Activated naive CD8-positive, alpha-beta T cell treated with anti-CD3 and anti-CD28 coated beads, Interleukin-2, amount 10 ng/mL, durations not matched to agents 7 days and 5 days (primary cell): ENCODE data around the gene EIF5. TPM values are rescaled to one million over a fixed set of nuclear protein-coding genes. Genes with fewer than 3 reads are reported as not detected.
"Not testable (repeated sequence)": the region's sequence is repeated elsewhere in the genome, so short reads cannot be mapped to it uniquely, and the experiment has no call there.

ENCODE experiments used
- ATAC-seq: fragments of 150-1000 bp; cut with Tn5 transposase; one replicate; pipeline ENCODE4 v1.10.0; 2021; ENCODE audit warnings: low read depth, moderate library complexity
- POLR2A ChIA-PET: fragments of 350-600 bp; sonication (Branson Sonifier 250); formaldehyde crosslinking; loops from one replicate; lab custom pipeline; 2021; ENCODE audit warnings: antibody characterized with exemption; lab: Charles Lee
- DNase-seq: peaks from one replicate; pipeline ENCODE4 v3.0.0; 2021
- H3K27ac Mint-ChIP-seq: one replicate; pipeline ENCODE4 v1.8.0; 2022; ENCODE audit warnings: mild to moderate bottlenecking, mixed read lengths
- H3K27me3 Mint-ChIP-seq: one replicate; pipeline ENCODE4 v1.8.0; 2022; ENCODE audit warnings: mild to moderate bottlenecking, moderate library complexity, mixed read lengths
- H3K36me3 Mint-ChIP-seq: one replicate; pipeline ENCODE4 v1.8.0; 2021; ENCODE audit warnings: mild to moderate bottlenecking, mixed read lengths
- H3K4me1 Mint-ChIP-seq: one replicate; pipeline ENCODE4 v1.8.0; 2021; ENCODE audit warnings: mixed read lengths
- H3K4me3 Mint-ChIP-seq: one replicate; pipeline ENCODE4 v1.8.0; 2022; ENCODE audit warnings: mild to moderate bottlenecking, moderate library complexity, mixed read lengths
- H3K9me3 Mint-ChIP-seq: one replicate; pipeline ENCODE4 v1.8.0; 2021; ENCODE audit warnings: mixed read lengths
- total RNA-seq, 2 experiments: library from RNA; stranded (reverse); gene quantifications; one replicate each; pipeline ENCODE4 v1.2.3, GENCODE V29; 2021

EIF5 gene
- total RNA-seq, 2 experiments from 2014 or later, result 202 to 222 TPM

DNA sequence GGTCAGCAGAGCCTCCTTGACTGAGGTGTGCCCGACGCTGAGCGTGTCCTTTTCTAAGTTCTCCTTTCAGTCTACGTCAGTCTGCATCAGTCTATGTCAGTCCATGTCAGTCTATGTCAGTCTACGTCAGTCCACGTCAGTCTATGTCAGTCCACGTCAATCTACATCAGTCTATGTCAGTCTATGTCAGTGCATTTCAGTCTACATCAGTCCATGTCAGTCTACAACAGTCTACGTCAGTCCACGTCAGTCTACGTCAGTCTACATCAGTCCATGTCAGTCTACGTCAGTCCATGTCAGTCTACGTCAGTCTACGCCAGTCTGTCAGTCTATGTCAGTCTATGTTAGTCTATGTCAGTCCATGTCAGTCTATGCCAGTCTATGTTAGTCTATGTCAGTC lies 15.9 kb downstream of the EIF5 start:
- DNase-seq (no peak), ATAC-seq (no peak)
- no peak overlapping the region for H3K4me3 Mint-ChIP-seq
- H3K27me3 Mint-ChIP-seq, result peaks cover 7% of the 10 kb centered on the region
- H3K9me3 Mint-ChIP-seq, result peaks cover 4% of the 10 kb centered on the region
- no peaks in the 10 kb centered on the region for H3K4me1 Mint-ChIP-seq
- H3K36me3 Mint-ChIP-seq, result no peaks in the 10 kb centered on the region
- POLR2A ChIA-PET, result no interaction called here
- H3K27ac Mint-ChIP-seq, result no peak overlapping the region

DNA sequence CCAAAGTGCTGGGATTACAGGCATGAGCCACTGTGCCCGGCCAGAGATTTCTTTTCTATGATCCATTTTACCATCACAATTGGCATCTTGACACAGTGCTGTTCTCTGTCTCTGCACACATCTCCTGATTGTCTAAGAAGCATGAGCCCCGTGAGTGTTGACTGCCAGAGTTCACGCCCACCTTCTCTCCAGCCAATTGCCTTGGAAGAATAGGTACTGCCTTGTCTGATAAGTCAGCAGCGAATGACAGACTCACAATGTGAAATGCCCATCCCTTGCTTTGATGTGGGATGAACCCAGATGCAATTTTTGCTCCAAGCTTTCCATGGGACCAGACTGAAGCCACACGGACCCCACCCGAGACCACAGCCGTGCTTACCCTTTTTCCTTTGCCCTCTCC lies 19.3 kb downstream of the EIF5 start:
- POLR2A ChIA-PET, result no interaction called here
- no peaks in the 10 kb centered on the region for H3K36me3 Mint-ChIP-seq
- ATAC-seq (no peak), DNase-seq (no peak)
- no peak overlapping the region for H3K27ac Mint-ChIP-seq
- peaks cover 4% of the 10 kb centered on the region for H3K9me3 Mint-ChIP-seq
- H3K4me1 Mint-ChIP-seq, result peaks cover 4% of the 10 kb centered on the region
- no peak overlapping the region for H3K4me3 Mint-ChIP-seq
- H3K27me3 Mint-ChIP-seq, result peaks cover 7% of the 10 kb centered on the region

DNA sequence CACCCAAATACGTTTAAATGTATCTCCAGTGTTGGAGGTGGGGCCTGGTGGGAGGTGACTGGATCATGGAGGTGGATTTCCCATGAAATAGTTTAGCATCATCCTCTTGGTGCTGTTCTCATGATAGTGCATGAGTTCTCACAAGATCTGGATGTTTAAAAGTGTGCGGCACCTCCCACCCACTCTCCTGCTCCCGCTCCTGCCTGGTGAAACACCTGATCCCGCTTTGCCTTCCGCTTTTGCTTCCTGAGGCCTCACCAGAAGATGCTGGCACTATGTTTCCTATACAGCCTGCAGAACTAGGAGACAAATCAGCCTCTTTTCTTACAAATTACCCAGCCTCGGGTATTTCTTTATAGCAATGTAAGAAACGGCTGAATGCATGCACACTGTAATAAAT lies 20.1 kb downstream of the EIF5 start:
- Mint-ChIP-seq H3K27me3 (peaks cover 7% of the 10 kb centered on the region), H3K27ac (no peak overlapping the region), H3K4me3 (no peak overlapping the region), H3K4me1 (peaks cover 6% of the 10 kb centered on the region), H3K36me3 (no peaks in the 10 kb centered on the region), H3K9me3 (peaks cover 4% of the 10 kb centered on the region)
- no peak for ATAC-seq
- DNase-seq, result no peak
- POLR2A ChIA-PET, result no interaction called here

DNA sequence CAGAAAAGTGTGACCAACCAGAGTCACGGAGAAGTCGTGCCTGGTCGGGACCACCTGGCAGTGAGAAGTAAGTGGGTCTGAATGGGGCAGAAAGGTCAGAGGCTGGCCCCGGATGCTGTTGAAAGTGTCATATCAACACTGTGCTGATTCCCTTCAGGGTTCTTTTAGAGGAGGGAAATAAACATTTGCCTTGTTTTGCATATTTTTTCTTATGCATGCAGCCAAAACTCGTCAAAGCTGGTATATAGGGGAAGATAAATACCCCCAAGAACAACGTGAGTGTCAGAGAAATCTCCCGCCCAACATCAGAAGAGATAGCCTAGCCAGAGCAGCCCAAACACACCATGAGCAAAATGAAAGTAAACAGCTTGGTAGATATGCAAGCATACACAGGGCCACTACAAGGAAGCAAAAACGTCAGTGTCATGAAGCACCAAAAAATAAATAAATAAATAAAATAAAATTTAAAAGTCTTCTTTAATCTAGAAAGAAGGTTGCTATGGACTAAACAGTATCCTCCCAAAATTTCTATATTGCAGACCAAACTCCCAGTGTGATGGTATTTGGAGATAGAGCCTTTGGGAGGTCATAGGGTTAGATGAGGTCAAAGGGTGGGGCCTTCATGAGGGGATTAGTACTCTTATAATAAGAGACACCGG lies 22.1 kb downstream of the EIF5 start:
- DNase-seq (no peak), ATAC-seq (peak; percentile 45)
- Mint-ChIP-seq H3K4me1 (peaks cover 6% of the 10 kb centered on the region), H3K27ac (no peak overlapping the region), H3K27me3 (peaks cover 7% of the 10 kb centered on the region), H3K4me3 (no peak overlapping the region), H3K9me3 (peaks cover 9% of the 10 kb centered on the region), H3K36me3 (no peaks in the 10 kb centered on the region)
- POLR2A ChIA-PET, result no interaction called here

DNA sequence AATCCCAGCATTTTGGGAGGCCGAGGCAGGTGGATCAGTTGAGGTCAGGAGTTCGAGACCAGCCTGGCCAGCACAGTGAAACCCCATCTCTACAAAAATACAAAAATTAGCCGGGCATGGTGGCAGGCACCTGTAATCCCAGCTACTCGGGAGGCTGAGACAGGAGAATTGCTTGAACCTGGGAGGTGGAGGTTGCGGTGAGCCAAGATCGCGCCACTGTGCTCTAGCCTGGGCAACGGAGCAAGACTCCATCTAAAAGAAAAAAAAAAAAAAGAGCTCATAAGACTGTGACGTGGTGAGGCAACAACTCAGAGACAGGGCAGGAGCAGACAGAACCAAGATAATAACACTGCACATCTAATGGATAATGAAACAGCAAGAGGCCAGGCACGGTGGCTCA lies 23.5 kb downstream of the EIF5 start:
- POLR2A ChIA-PET, result interaction anchor here (0.7 kb wide), 1 partner anchor 10 kb away, joined by 3 read pairs; no protein-coding TSS in a partner anchor
- ATAC-seq, H3K27me3 Mint-ChIP-seq, DNase-seq, H3K4me1 Mint-ChIP-seq, H3K4me3 Mint-ChIP-seq, H3K36me3 Mint-ChIP-seq, H3K27ac Mint-ChIP-seq: not testable (repeated sequence)
- H3K9me3 Mint-ChIP-seq, result peaks cover 10% of the 10 kb centered on the region

DNA sequence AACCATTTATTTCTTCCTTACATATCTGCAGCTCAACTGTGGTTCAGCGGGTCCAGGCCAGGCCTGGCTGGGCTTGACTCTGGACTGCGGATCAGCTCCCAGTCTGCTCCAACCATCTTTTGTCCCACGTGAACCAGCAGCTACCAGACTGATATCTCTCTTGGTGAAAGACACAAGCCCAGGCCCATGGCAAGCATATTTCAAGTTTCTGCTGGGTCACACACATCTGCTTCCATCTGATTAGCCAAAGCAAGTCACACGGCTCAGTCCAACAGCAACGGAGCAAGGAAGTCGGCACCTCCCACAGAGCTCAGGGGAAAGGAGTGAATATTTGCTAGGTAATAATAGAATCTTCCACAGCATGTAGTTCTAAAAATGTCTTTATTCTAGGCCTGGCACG lies 26.5 kb downstream of the EIF5 start:
- Mint-ChIP-seq H3K9me3 (peaks cover 20% of the 10 kb centered on the region), H3K27me3 (peaks cover 4% of the 10 kb centered on the region), H3K4me1 (peaks cover 8% of the 10 kb centered on the region), H3K27ac (no peak overlapping the region), H3K4me3 (no peak overlapping the region), H3K36me3 (peaks cover 13% of the 10 kb centered on the region)
- POLR2A ChIA-PET, result no interaction called here
- ATAC-seq (no peak), DNase-seq (no peak)

DNA sequence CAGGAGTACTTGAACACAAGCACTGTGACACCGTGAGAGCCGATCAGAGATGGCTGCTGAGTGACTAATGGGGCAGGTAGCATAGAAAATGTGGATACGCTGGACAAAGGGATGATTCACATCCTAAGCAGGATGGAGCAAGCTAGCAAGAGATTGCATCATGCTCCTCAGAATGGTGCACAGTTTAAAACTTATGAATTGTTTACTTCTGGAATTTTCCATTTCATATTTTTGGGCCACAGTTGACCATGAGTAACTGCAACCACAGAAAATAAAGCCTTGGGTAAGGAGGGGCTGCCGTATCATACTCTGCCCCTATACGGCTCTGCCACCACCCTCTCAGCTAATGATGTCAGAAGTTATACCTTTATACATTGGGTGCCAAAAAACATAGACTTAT lies 27.8 kb downstream of the EIF5 start:
- peaks cover 6% of the 10 kb centered on the region for H3K4me1 Mint-ChIP-seq
- H3K27ac Mint-ChIP-seq, result no peak overlapping the region
- DNase-seq, result no peak
- H3K36me3 Mint-ChIP-seq, result peaks cover 13% of the 10 kb centered on the region
- no peak for ATAC-seq
- peaks cover 4% of the 10 kb centered on the region for H3K27me3 Mint-ChIP-seq
- H3K9me3 Mint-ChIP-seq, result peaks cover 20% of the 10 kb centered on the region
- H3K4me3 Mint-ChIP-seq, result no peak overlapping the region
- POLR2A ChIA-PET, result no interaction called here

DNA sequence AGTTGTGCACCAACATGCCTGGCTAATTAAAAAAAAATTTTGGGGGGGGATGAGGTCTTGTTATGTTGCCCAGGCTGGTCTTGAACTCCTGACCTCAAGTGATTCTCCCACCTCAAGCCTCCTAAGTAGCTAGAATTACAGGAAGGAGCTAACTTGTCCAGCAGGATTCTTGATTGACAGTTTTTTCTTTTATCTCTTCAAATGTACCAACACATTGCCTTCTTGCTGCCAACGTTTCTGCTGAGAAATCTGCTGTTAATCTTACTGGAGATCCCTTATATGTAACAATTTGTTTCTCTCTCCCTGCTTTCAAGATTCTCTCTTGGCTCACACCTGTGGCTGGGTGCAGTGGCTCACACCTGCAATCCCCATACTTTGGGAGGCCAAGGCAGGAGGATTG lies 28.7 kb downstream of the EIF5 start:
- Mint-ChIP-seq H3K9me3 (peaks cover 20% of the 10 kb centered on the region), H3K27ac (no peak overlapping the region), H3K4me1 (peaks cover 3% of the 10 kb centered on the region), H3K4me3 (no peak overlapping the region), H3K27me3 (peaks cover 4% of the 10 kb centered on the region), H3K36me3 (peaks cover 13% of the 10 kb centered on the region)
- ATAC-seq (no peak), DNase-seq (no peak)
- POLR2A ChIA-PET, result no interaction called here

DNA sequence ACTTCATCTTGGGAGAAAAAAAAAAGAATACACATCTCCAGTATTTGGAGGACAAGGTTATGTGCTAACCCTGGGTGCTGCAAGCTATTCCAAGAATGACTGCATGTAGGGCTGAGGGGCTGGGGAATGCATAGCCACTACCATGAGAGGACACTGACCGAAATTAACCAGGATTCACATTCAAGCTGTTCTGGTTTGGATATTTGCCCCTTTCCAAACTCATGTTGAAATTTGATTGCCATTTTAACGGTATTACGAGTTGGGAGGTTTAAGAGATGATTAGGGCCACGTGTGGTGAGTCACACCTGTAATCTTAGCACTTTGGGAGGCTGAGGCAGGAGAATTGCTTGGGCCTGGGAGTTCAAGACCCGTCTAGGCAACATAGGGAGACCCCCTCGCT lies 32.7 kb downstream of the EIF5 start:
- Mint-ChIP-seq H3K4me3 (no peak overlapping the region), H3K27ac (no peak overlapping the region), H3K4me1 (peaks cover under 1% of the 10 kb centered on the region), H3K27me3 (peaks cover 7% of the 10 kb centered on the region), H3K36me3 (peaks cover 12% of the 10 kb centered on the region), H3K9me3 (peaks cover 13% of the 10 kb centered on the region)
- ATAC-seq (no peak), DNase-seq (no peak)
- POLR2A ChIA-PET, result no interaction called here

DNA sequence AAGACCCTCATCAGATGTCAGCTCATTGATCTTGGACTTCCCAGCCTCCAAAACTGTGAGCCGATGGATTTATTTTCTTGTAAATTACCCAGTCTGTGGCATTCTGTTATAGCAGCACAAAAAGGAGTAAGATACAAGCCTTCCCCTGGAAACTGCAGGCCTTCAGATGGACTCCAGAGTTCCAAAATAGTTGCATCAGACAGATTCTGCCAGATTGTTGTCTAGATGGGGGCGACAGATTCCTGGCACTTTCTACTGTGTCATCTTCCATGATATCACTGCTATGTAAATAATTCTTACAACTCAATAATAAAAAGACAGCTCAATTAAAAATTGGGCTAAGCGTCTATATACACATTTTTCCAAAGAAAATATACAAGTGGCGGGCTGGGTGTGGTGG lies 34.0 kb downstream of the EIF5 start:
- DNase-seq (no peak), ATAC-seq (no peak)
- no peak overlapping the region for H3K27ac Mint-ChIP-seq
- H3K9me3 Mint-ChIP-seq, result peaks cover 7% of the 10 kb centered on the region
- H3K4me3 Mint-ChIP-seq, result no peak overlapping the region
- H3K27me3 Mint-ChIP-seq, result peaks cover 7% of the 10 kb centered on the region
- POLR2A ChIA-PET, result interaction anchor here (0.7 kb wide), 1 partner anchor 10 kb away, joined by 3 read pairs; no protein-coding TSS in a partner anchor
- peaks cover 7% of the 10 kb centered on the region for H3K36me3 Mint-ChIP-seq
- no peaks in the 10 kb centered on the region for H3K4me1 Mint-ChIP-seq

DNA sequence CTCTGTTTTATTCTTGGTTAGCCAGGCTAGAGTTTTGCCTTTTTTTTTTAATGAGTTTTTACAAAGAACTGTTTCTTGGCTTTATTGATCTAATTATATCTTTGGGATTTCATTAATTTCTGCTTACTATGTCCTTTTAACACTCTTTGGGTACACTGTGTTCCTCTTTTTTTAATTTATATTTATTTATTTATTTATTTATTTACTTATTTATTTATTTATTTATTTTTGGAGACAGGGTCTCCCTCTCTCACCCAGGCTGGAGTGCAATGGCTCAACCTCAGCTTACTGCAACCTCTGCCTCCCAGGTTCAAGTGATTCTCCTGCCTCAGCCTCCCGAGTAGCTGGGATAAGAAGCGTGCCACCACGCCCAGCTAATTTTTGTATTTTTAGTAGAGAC lies 36.0 kb downstream of the EIF5 start:
- Mint-ChIP-seq H3K9me3 (no peaks in the 10 kb centered on the region), H3K4me3 (no peak overlapping the region), H3K27me3 (peaks cover 5% of the 10 kb centered on the region), H3K4me1 (no peaks in the 10 kb centered on the region), H3K27ac (no peak overlapping the region), H3K36me3 (no peaks in the 10 kb centered on the region)
- POLR2A ChIA-PET, result interaction anchor here (0.9 kb wide), 1 partner anchor 36 kb away, joined by 4 read pairs; the partner anchor contains the start of gene EIF5
- ATAC-seq, result no peak
- DNase-seq, result no peak

DNA sequence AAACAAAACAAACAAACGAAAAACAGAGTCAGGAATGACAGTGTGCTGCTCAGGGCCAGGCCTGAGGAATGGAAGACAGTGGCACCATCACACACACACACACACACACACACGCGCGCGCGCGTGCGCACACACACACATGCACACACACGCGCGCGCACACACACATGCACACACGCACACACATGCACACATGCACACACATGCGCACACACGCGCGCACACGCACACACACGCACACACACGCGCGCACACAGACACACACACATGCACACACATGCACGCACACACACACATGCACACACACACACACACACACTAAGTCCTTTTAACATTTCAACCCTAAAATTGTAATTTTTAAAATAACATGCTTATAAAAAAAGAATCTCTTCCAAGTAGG lies 38.0 kb downstream of the EIF5 start:
- POLR2A ChIA-PET, result no interaction called here
- ATAC-seq, result no peak
- DNase-seq, result no peak
- H3K4me3 Mint-ChIP-seq, result no peak overlapping the region
- H3K27ac Mint-ChIP-seq, result no peak overlapping the region
- H3K36me3 Mint-ChIP-seq, result no peaks in the 10 kb centered on the region
- peaks cover 6% of the 10 kb centered on the region for H3K27me3 Mint-ChIP-seq
- H3K9me3 Mint-ChIP-seq, result no peaks in the 10 kb centered on the region
- H3K4me1 Mint-ChIP-seq, result no peaks in the 10 kb centered on the region

DNA sequence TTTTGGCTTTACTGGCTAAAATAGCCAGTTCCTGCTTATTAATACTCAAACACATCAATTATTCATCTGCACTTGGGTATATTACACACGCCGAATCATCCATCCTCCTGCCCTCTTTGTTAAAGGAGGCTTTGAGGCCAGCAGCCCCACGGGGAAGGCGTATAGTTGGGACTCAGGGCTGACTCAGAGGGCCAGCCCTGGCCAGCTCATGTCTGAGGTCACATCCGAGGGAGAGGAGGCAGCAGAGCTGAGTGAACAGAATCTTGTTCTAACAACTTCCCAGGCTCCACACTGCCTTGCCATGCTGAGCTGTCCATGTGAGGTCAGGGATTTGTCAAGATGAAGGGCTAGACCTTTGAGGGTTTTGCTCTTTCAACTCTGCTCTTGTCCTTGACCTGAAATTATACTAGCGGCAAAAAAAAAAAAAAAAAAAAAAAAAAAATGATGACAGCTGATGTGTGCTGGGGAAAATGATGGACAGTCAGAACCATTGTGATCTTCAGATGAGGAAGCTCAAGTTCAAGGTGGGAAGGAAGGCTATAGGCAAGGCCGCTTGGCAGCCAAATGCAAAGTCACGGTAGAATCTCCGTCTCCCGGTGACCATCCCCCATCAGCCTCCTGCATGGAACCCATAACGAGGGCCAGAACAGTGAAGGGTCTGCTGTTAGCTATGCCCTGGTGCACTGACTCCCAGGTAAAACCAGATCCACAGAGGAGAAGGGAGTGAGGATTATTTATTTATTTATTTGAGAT lies 38.7 kb downstream of the EIF5 start:
- DNase-seq (no peak), ATAC-seq (no peak)
- Mint-ChIP-seq H3K27ac (no peak overlapping the region), H3K9me3 (no peaks in the 10 kb centered on the region), H3K4me1 (no peaks in the 10 kb centered on the region), H3K36me3 (no peaks in the 10 kb centered on the region), H3K4me3 (no peak overlapping the region), H3K27me3 (peaks cover 6% of the 10 kb centered on the region)
- POLR2A ChIA-PET, result no interaction called here

DNA sequence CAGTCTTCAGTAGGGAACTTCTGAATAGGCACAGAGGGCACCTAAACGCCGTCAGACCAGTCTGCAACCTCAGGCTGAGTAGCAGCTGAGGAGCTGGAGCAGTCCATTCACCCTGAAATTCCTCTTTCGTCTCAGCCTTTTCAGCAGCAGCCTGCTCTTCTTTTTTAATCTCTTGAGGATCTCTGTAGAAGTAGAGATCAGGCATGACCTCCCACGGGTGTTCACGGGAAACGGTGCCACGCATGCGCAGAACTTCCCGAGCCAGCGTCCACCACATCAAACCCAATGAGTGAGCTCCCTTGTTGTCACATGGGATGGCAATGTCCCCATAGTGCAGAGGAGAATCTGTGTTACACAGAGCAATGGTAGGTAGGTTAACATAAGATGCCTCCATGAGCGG lies 40.1 kb downstream of the EIF5 start:
- Mint-ChIP-seq H3K36me3 (no peaks in the 10 kb centered on the region), H3K27ac (no peak overlapping the region), H3K9me3 (no peaks in the 10 kb centered on the region), H3K27me3 (peaks cover 10% of the 10 kb centered on the region), H3K4me3 (no peak overlapping the region), H3K4me1 (no peaks in the 10 kb centered on the region)
- POLR2A ChIA-PET, result no interaction called here
- DNase-seq (no peak), ATAC-seq (no peak)
